HCEC 1CT (cell line): ENCODE measurements around the gene FNDC1.

ENCODE experiments used
- DNase-seq: peaks from one replicate; pipeline ENCODE4 v3.0.0-alpha.2; 2017

Gene FNDC1

GRCh38 chr6:159163901-159164370 is 5.3 kb upstream of the FNDC1 start:
- DNase-seq: peak; percentile 28

- peak; percentile 21 for DNase-seq
Observed at GRCh38 chr6:159168536-159169192, 536 bp upstream of the FNDC1 start.

- DNase-seq: no peak
Observed at GRCh38 chr6:159169557-159170332, 545 bp downstream of the FNDC1 start.

DNA sequence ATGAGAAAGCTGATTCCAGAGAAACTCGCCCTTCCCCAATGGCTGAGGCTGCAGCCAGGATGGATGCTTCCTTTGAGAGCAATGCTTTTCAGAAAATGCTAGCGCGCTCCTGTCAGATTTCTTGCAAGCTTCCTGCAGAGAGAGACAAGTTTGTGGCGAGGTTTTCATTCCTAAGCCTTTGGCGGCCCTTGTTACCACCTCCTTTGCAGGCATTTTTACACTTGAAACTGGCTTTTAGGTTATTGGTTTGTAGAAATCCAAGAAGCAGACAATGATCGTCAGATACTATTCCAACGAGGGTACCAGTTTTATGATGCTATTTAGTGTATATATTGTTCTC is 1.1 kb downstream of the FNDC1 start:
- no peak for DNase-seq

DNA sequence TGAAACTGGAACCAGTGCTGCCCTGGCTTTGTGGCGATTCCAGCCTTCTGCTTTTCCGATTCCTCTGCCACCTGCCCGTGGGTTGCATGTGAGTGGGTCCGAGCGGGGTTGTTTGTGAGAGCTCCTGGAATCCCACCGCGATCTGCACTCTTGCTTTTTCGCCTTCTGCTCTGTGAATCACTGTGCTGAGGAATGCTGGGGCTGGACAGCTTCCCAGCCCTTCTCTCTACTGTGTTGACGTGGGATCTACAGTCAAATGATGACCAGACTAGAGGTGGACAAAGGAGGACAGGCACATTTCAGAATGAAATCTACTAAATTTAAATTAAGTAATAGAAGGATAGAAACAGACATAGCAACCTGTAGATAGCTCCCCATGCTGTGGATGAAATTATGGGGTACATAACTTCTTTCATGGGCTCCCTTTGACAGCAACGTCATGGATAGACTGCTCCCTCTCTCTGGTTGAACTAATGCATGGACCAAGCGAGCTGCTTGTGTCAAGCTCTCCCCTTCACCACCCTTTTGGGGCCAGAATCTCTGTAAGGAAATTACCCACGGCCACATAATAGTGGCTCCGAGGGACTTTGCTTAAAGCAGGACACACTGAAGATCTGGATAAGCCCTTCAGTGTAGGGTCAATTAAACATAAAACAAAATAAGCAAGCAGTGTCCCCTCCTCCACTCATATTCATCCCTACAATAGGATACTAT is 2.0 kb downstream of the FNDC1 start:
- DNase-seq: peak; percentile 60

- no peak for DNase-seq
Observed at GRCh38 chr6:159172091-159172491, 2.9 kb downstream of the FNDC1 start.

DNA sequence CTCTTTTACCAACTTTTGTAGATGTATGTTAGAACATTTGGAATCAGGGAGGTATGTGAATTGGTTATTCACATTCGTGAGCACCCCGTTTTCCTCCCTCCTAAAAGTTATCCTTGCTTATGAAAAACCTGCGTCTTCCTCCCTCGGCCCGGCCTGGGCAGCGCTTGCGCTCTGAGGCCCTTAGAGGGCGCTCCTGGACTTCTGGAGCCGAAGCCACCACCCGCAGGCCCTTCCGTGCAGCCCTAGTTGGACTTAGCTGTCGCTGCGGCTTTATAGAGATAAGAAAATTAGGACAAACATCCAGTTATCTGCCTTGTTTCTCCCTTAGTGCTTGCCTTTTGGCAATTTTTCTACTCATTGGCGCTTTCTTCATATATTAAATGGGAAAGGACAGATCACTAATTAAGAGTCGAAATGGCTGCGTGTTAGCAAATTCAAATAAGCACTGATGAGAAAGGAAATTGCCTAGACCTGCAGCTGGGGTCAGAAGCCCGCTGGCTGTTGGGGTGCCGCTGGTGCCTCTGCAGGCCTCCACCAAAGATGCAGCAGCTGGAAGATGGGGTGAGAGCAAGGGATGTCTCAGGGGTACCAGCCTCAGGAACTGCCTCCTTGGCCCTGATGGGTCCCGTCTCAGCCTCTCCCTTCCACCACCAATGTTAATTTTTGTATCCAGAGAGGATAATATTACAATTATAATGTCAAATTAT is 5.2 kb downstream of the FNDC1 start:
- peak; percentile 73 for DNase-seq

DNA sequence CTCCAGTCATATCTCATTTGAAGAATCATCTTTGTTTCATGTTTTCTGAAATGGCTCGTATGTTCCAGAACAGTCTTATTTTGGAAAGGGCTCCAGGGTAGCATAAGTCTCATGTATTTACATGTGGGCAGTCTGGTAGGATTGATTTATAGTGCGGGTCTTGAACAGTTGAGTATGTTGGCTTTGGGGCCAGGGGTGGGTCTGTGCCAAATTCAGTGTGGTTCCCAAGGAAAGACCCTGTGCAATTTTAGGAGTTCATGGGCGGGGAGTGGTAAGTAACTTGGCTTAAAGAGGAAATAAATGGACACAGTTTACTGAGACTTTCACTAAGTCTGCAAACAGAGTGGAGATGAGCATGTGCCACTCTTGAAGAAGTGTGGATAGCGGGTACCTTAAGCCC is 7.7 kb downstream of the FNDC1 start:
- DNase-seq: no peak

GRCh38 chr6:159178847-159179246 is 9.6 kb downstream of the FNDC1 start:
- DNase-seq: no peak

DNA sequence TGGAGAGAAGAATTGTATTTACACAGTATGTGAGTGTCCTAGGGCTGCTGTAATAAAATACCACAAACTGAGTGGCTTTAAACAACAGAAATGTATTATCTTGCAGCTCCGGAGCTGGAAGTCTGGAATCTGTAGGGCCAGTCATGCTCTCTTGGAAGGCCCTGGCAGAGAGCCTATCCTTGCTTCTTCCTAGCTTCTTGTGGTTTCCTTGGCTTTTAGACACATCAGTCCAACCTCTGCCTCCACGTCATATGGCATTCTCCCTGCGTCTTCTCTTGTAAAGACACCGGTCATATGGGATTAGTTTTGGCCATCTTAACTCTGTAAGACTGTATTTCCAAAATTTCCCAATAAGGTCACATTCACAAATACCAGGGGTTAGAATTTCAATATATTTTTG is 10.8 kb downstream of the FNDC1 start:
- DNase-seq: no peak

DNA sequence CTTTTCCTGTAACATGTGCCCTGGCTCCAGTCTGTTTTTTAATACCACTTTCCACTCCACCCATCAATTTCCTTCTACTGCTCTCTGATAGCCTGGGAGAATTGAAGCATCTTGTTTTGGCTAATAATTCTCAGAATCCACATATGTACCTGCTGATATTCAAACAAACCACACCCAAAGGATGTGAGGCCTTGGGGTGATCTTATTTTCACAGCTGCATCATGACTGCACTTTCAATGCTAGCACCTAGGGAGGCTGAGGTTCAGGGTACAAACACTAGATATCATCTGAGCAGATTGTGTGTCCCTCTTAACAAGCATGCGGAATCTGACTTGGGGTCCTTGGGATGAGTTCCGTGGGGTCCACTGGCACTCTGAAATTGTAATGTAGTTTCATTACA is 12.7 kb downstream of the FNDC1 start:
- DNase-seq: no peak

- DNase-seq: no peak
Observed at GRCh38 chr6:159184559-159184958, 15.4 kb downstream of the FNDC1 start.

- DNase-seq: no peak
Observed at GRCh38 chr6:159190460-159190859, 21.3 kb downstream of the FNDC1 start.

DNA sequence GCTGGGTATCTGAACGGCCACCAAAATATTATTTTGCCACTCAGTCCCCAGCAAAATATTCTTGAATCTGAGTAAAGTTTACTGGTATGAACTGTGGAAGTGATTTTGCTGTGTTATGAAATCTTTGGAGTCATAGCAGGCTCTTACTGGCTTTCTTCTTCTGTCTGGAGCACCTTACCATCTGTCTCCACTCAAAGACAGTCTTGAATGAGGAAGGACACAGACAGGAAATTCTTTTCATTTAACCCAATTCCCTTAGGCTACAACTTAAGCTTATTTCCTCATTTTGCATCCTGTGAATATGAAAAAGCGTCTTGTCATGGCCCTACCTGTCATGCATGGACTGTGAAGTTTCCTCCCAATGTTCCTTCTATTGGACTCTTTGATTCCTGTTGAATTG is 24.7 kb downstream of the FNDC1 start:
- DNase-seq: no peak

DNA sequence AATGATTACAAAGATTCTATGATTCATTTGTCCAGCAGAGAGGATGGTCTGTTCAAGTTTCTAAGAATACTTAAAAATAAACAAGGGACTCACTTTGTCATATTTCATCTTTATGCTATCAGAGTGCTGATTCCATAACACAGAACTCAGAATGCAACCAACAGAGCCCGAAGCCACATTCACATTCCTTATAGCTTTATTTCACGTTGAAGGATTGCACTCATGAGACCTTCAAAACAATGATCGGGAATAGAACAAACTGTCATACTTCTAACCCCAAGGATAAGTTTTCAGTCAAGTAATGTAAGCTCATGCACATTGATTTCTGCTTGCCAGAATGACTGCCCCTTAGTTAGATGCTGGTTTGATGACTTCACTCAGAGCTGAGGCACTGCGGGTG is 25.2 kb downstream of the FNDC1 start:
- no peak for DNase-seq

DNA sequence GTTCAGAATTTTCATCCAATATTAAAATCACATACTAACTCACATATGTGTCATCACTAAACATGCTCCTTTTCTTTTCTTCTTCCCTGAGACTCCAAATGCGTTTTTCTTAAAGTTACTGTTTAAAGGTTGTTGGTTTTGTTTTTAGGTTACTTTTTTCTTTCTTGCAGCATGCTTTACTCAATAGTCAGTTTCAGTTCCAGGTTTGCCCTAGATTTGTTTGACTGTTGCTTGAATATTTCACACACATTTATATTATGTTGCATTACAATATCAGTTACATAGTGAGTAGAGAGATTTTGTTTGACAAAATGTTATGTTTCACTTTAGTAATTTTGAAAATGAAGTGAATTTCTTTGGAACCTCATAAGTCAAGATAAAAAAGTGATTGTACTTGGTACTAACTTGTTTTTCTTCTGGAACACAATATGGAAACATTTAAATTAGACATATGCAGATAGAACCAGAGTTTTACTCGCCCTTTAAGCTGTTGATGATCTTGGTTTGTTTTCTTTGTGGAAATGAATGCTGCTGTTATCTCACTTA is 27.3 kb downstream of the FNDC1 start:
- DNase-seq: no peak

DNA sequence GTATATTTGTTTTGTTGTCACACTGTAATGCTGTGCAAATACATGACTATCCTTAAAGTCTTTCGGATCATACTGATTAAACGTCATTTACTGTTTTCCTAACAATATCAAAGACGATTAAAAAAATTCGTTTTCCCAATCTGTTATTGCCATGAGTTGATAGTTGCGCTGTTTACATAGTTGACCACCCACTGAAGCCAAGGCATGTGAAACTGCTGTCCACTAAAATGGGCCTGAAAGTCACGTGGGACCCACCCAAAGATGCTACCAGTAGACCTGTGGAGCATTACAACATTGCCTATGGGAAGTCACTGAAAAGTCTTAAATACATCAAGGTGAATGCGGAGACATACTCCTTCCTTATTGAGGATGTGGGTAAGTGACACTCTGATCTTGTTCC is 28.1 kb downstream of the FNDC1 start:
- DNase-seq: no peak

- no peak for DNase-seq
Observed at GRCh38 chr6:159201336-159201735, 32.1 kb downstream of the FNDC1 start.

DNA sequence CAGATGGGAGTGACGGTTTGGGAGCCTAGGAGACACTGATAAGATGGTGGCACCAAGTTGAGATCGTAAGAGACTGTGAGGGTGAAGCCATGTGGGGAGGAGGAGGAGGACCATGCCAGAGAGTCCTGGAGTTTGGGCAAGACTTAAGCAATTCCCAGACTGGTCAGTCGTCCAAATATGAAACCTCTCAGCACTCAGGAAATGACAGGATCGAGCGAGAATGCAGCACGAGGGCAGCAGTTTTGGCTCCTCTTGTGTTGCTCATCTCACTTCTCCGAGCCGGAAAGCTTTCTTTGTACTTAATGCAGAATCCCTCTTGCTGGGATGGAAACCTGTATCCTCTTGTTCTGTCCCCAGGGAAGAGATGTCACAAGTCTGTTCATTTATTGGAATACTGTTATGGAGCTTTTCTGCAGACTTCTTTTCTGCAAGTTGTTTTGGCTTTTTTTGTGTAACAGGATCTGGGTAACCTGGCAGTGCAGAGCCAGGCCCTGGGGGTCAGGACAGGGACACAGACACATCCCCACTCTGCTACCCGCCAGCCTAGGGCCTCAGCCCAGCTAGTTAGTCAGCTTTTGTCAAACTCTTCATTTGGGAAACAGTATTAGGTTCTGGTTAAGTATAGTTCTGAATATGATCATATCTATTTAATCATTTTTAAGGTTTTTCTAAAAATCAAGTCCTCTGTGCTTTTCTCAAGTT is 34.3 kb downstream of the FNDC1 start:
- DNase-seq: peak; percentile 97

DNA sequence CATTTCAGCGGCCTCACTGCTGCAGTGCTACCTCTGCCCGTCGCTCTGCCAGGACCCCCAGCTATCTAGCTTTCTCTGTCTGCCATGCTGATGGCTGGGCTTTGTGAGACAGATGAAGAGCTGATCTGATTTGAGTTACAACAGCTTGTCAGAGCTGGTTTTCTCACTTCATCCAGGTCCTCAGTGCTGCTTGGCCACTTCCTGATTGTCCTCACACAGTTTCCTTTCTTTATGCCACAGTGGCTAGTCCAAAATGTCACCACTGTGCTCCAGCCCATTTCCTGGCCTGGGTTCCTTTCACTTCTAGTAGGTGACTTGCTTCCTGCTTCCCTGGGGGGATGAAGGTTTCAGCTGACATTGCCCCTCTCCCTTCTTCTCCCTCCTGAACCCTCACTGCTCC is 35.4 kb downstream of the FNDC1 start:
- DNase-seq: no peak

DNA sequence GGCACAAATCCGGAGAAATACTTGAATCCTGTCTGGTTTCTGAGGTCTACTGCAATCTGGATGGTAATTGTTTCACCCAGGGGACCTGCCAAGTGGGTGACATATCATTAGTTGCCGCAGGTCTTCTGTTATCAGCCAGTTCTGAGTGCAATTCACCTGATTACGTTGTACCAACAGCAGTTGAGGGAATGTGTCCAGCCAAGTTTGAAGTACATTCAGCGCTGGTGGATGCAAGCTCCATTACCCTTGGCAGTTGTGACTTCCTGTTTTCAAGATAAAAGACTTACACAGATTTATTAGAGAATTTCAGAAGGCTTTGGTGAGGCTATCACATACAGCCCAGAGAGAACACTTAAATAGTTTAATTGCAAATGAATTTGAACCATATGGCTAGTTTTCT is 42.8 kb downstream of the FNDC1 start:
- no peak for DNase-seq

DNA sequence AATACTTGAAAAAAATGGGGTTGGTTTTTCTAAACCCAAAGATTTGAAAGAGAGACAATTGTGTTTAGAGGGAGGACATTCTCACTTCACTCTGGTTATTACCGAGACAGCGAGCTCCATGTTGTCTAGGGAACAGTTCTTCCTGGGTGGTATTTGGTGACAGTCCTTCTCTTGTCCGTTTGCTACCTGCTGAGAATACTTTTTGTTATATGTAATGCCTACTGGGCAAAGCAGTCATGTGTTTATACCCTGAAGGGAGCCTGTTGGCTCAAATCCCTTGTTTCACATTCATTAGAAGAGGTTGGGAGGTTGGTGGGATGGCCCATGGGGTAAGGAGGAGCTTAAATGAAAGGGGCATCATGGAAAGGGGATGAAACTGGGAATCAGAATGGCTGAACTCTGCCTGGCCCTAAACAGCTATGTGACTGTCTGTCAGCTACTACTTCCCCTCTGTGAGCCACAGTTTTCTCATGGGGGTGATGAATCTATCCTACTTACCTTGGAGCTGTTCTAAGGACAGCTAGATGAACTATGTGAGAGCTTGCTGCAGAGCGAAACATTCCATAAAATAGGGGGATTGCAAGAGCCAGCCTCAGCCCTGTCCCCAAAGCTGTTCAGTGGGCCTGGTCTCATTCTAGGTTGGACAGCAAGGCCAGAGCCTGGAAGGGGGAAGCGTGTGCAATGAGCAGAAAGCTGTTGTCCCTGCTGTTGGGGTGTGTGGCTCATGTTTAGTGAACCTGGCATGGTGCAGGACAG is 43.5 kb downstream of the FNDC1 start:
- no peak for DNase-seq
